Neural cell (in vitro differentiated cells): ENCODE results near the gene RHOC. TPM values are rescaled to one million over a fixed set of nuclear protein-coding genes. Genes with fewer than 3 reads are reported as not detected.

Source experiments
- H2AFZ ChIP-seq: fragments of 200-600, 300-800 bp; sonication (generic), shearing (Covaris generic); 2 replicates; pipeline ENCODE4 v1.6.0; 2014; ENCODE audit warnings: low read depth, mild to moderate bottlenecking, antibody characterized with exemption, low read length, moderate library complexity
- H3F3A ChIP-seq: fragments of 200-600 bp; shearing (Covaris generic); 2 replicates; pipeline ENCODE4 v1.6.1; 2016; ENCODE audit warnings: mild to moderate bottlenecking, moderate library complexity, mixed read lengths, antibody characterized with exemption, low read length; ENCODE audit not compliant: insufficient read depth, poor library complexity, severe bottlenecking
- H3K27ac ChIP-seq: fragments of 200-600, 300-800 bp; sonication (generic), shearing (Covaris generic); 2 replicates; pipeline ENCODE4 v1.5.1; 2014; ENCODE audit warnings: mild to moderate bottlenecking, low read length, moderate library complexity
- H3K27me3 ChIP-seq: fragments of 300-800, 200-600 bp; sonication (generic), shearing (Covaris generic); 2 replicates; pipeline ENCODE4 v1.6.0; 2014; ENCODE audit warnings: mild to moderate bottlenecking, low read depth, low read length, moderate library complexity; ENCODE audit not compliant: insufficient read depth
- H3K36me3 ChIP-seq: fragments of 300-800, 200-600 bp; sonication (generic), shearing (Covaris generic); 2 replicates; pipeline ENCODE4 v1.5.1; 2014; ENCODE audit warnings: mild to moderate bottlenecking, antibody characterized with exemption, low read length, moderate library complexity; ENCODE audit not compliant: insufficient read depth
- H3K4me2 ChIP-seq: fragments of 300-800, 200-600 bp; sonication (generic), shearing (Covaris generic); 2 replicates; pipeline ENCODE4 v1.6.0; 2014; ENCODE audit warnings: mild to moderate bottlenecking, low read length
- H3K4me3 ChIP-seq: fragments of 300-800, 200-600 bp; sonication (generic), shearing (Covaris generic); 2 replicates; pipeline ENCODE4 v1.5.1; 2014; ENCODE audit warnings: mild to moderate bottlenecking, low read length, moderate library complexity
- H3K79me2 ChIP-seq: fragments of 200-600 bp; shearing (Covaris generic); replicated peaks from 2 replicates; pipeline ENCODE4 v1.6.0; 2014; ENCODE audit warnings: mild to moderate bottlenecking, low read length, moderate library complexity; ENCODE audit not compliant: insufficient read depth
- H3K9ac ChIP-seq: fragments of 300-800, 200-600 bp; sonication (generic), shearing (Covaris generic); 2 replicates; pipeline ENCODE4 v1.6.1; 2016; ENCODE audit warnings: mild to moderate bottlenecking, low read length, mixed read lengths
- H3K9me2 ChIP-seq: fragments of 200-600 bp; shearing (Covaris generic); 2 replicates; pipeline ENCODE4 v1.6.1; 2016; ENCODE audit warnings: mild to moderate bottlenecking, low read length, mixed read lengths; ENCODE audit not compliant: insufficient read depth
- H3K9me3 ChIP-seq: fragments of 200-600, 300-800 bp; sonication (generic), shearing (Covaris generic); 2 replicates; pipeline ENCODE4 v1.6.1; 2016; ENCODE audit warnings: mild to moderate bottlenecking, mixed run types, low read length, moderate library complexity, mixed read lengths
- H4K20me1 ChIP-seq: fragments of 200-600 bp; shearing (Covaris generic); 2 replicates; pipeline ENCODE4 v1.6.1; 2016; ENCODE audit warnings: mild to moderate bottlenecking, mixed run types; ENCODE audit not compliant: insufficient read depth
- EP300 ChIP-seq: fragments of 450-650 bp; conservative IDR thresholded peaks from 2 replicates; pipeline ENCODE4 v1.6.1; 2014; ENCODE audit warnings: antibody characterized with exemption, mild to moderate bottlenecking, moderate library complexity; ENCODE audit not compliant: poor library complexity, severe bottlenecking
- EZH2 ChIP-seq: fragments of 200-600, 300-800 bp; shearing (Covaris generic), sonication (generic); IDR thresholded peaks from 2 replicates; pipeline ENCODE4 v1.6.1; 2014; ENCODE audit warnings: antibody characterized with exemption, low read length, borderline replicate concordance, mild to moderate bottlenecking; ENCODE audit not compliant: insufficient read depth, poor library complexity, severe bottlenecking
- MXI1 ChIP-seq: fragments of 450-650 bp; conservative IDR thresholded peaks from 2 replicates; pipeline ENCODE4 v1.6.1; 2014; ENCODE audit warnings: antibody characterized with exemption, mild to moderate bottlenecking; ENCODE audit not compliant: poor library complexity, severe bottlenecking
- POLR2AphosphoS5 ChIP-seq: IDR thresholded peaks from 2 replicates; pipeline ENCODE4 v1.6.1; 2012
- RAD21 ChIP-seq: fragments of 450-650 bp; conservative IDR thresholded peaks from 2 replicates; pipeline ENCODE4 v1.6.1; 2014; ENCODE audit warnings: antibody characterized with exemption, mild to moderate bottlenecking, moderate library complexity
- SMC3 ChIP-seq: fragments of 450-650 bp; conservative IDR thresholded peaks from 2 replicates; pipeline ENCODE4 v1.6.1; 2014; ENCODE audit warnings: antibody characterized with exemption, mild to moderate bottlenecking, moderate library complexity; ENCODE audit not compliant: poor library complexity
- TAF1 ChIP-seq: IDR thresholded peaks from 2 replicates; pipeline ENCODE4 v1.6.1; 2012; ENCODE audit warnings: low read depth
- polyA plus RNA-seq: library from polyadenylated mRNA; depleted of rRNA; stranded (reverse); fragments of >200 nt; gene quantifications from 2 replicates; pipeline ENCODE4 v1.2.3, GENCODE V29; 2014
- TF ChIP-seq, protein P1 (sequence below): fragments of 450-650 bp; IDR thresholded peaks from 2 replicates; pipeline ENCODE4 v1.5.1; 2014; ENCODE audit warnings: antibody characterized with exemption, mild to moderate bottlenecking, moderate library complexity; ENCODE audit not compliant: poor library complexity, severe bottlenecking
- TF ChIP-seq, protein P2 (sequence below): IDR thresholded peaks from 2 replicates; pipeline ENCODE4 v1.6.1; 2012; ENCODE audit warnings: borderline replicate concordance

RHOC gene
- polyA plus RNA-seq, 1 donor from 2014 or later = 5.0 TPM

DNA sequence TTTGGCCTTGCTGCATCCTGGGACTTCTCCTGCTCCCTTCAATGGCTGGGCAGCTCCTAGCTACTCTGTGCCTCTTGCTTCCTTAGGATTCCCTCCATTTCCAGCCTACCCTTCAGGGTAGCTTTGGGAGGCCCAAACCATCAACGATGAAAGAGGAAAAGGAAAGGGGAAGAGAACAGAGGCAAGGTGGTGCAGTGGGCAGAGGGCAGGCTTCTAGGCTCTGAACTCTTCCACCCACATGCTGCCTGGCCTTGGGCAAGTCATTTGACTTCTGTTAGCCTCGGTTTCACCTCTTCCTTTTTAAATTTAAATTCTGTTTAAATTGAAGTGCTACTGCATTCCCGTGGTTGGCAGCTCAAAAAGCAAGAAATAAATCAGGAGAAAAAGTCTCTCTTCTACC lies 13.9 kb upstream of the RHOC start:
- no peaks in the 10 kb centered on the region for H3K9me3 ChIP-seq
- H3K9ac ChIP-seq = no peak overlapping the region
- H4K20me1 ChIP-seq = no peaks in the 10 kb centered on the region
- H3K27me3 ChIP-seq = peaks cover 4% of the 10 kb centered on the region
- H3K79me2 ChIP-seq = no peaks in the 10 kb centered on the region
- no peak overlapping the region for H3K4me2 ChIP-seq
- TF ChIP-seq, protein P1, sequence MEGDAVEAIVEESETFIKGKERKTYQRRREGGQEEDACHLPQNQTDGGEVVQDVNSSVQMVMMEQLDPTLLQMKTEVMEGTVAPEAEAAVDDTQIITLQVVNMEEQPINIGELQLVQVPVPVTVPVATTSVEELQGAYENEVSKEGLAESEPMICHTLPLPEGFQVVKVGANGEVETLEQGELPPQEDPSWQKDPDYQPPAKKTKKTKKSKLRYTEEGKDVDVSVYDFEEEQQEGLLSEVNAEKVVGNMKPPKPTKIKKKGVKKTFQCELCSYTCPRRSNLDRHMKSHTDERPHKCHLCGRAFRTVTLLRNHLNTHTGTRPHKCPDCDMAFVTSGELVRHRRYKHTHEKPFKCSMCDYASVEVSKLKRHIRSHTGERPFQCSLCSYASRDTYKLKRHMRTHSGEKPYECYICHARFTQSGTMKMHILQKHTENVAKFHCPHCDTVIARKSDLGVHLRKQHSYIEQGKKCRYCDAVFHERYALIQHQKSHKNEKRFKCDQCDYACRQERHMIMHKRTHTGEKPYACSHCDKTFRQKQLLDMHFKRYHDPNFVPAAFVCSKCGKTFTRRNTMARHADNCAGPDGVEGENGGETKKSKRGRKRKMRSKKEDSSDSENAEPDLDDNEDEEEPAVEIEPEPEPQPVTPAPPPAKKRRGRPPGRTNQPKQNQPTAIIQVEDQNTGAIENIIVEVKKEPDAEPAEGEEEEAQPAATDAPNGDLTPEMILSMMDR = no peak
- TF ChIP-seq MXI1 (no peak), RAD21 (no peak), EP300 (no peak)
- TF ChIP-seq, protein P2, sequence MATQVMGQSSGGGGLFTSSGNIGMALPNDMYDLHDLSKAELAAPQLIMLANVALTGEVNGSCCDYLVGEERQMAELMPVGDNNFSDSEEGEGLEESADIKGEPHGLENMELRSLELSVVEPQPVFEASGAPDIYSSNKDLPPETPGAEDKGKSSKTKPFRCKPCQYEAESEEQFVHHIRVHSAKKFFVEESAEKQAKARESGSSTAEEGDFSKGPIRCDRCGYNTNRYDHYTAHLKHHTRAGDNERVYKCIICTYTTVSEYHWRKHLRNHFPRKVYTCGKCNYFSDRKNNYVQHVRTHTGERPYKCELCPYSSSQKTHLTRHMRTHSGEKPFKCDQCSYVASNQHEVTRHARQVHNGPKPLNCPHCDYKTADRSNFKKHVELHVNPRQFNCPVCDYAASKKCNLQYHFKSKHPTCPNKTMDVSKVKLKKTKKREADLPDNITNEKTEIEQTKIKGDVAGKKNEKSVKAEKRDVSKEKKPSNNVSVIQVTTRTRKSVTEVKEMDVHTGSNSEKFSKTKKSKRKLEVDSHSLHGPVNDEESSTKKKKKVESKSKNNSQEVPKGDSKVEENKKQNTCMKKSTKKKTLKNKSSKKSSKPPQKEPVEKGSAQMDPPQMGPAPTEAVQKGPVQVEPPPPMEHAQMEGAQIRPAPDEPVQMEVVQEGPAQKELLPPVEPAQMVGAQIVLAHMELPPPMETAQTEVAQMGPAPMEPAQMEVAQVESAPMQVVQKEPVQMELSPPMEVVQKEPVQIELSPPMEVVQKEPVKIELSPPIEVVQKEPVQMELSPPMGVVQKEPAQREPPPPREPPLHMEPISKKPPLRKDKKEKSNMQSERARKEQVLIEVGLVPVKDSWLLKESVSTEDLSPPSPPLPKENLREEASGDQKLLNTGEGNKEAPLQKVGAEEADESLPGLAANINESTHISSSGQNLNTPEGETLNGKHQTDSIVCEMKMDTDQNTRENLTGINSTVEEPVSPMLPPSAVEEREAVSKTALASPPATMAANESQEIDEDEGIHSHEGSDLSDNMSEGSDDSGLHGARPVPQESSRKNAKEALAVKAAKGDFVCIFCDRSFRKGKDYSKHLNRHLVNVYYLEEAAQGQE = no peak
- H3K9me2 ChIP-seq = no peaks in the 10 kb centered on the region
- no peaks in the 10 kb centered on the region for H3K36me3 ChIP-seq
- H3K4me3 ChIP-seq = no peak overlapping the region
- no peak overlapping the region for H2AFZ ChIP-seq
- no peak overlapping the region for H3K27ac ChIP-seq
- H3F3A ChIP-seq = no peaks in the 10 kb centered on the region

DNA sequence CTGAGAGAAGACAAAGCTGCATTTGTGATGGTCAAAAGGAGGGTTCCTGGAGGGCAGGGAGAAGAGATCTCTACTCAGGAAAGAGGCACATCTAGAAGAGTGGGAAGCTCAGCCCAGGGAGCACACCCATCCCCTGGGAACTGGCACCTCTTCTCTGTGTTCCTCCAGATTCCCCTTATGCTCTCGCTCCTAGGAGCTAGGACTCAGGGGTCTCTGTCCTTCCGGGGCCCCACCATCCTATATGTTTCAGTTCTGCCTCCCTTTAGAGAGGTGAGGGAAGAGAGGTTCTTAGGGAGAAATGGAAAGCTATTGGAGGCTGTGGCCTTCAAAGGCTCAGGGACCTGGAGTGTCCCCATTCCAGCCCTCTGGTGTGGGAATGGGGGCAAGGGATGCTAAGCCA lies 12.8 kb upstream of the RHOC start:
- no peaks in the 10 kb centered on the region for H3K9me3 ChIP-seq
- no peak overlapping the region for H2AFZ ChIP-seq
- H3K4me3 ChIP-seq = no peak overlapping the region
- no peak overlapping the region for H3K27ac ChIP-seq
- H3K9ac ChIP-seq = no peak overlapping the region
- H4K20me1 ChIP-seq = no peaks in the 10 kb centered on the region
- peaks cover 12% of the 10 kb centered on the region for H3K27me3 ChIP-seq
- no peak overlapping the region for H3K4me2 ChIP-seq
- H3K79me2 ChIP-seq = no peaks in the 10 kb centered on the region
- TF ChIP-seq, protein P1 = no peak
- TF ChIP-seq POLR2AphosphoS5 (no peak), TAF1 (no peak), EZH2 (no peak), RAD21 (no peak), SMC3 (no peak), EP300 (no peak), MXI1 (no peak)
- TF ChIP-seq, protein P2 = no peak
- H3K9me2 ChIP-seq = no peaks in the 10 kb centered on the region
- no peaks in the 10 kb centered on the region for H3K36me3 ChIP-seq
- H3F3A ChIP-seq = no peaks in the 10 kb centered on the region
